Mesothelial cell of epicardium (in vitro differentiated cells): Measurements from ENCODE around the gene NENF. TPM values are rescaled to one million over a fixed set of nuclear protein-coding genes. Genes with fewer than 3 reads are reported as not detected.

ENCODE experiments used
- DNase-seq, 2 experiments: peaks; one replicate each; pipeline ENCODE4 v3.0.0; 2021; ENCODE audit warnings: low spot score in 2 of 2; ENCODE audit not compliant: unreplicated experiment in 2 of 2
- H3K27ac Mint-ChIP-seq: 2 replicates; pipeline ENCODE4 v1.8.0; 2021; ENCODE audit warnings: mixed read lengths
- H3K27me3 Mint-ChIP-seq: 2 replicates; pipeline ENCODE4 v1.8.0; 2021; ENCODE audit warnings: low read depth, mixed read lengths
- H3K36me3 Mint-ChIP-seq: 2 replicates; pipeline ENCODE4 v1.8.0; 2021; ENCODE audit warnings: mixed read lengths
- H3K4me1 Mint-ChIP-seq: 2 replicates; pipeline ENCODE4 v1.8.0; 2021; ENCODE audit warnings: mixed read lengths
- H3K4me3 Mint-ChIP-seq: 2 replicates; pipeline ENCODE4 v1.8.0; 2021; ENCODE audit warnings: mild to moderate bottlenecking, moderate library complexity, mixed read lengths
- H3K9me3 Mint-ChIP-seq: 2 replicates; pipeline ENCODE4 v1.8.0; 2021; ENCODE audit warnings: mixed read lengths
- total RNA-seq: library from RNA; stranded (reverse); gene quantifications from 3 replicates; pipeline ENCODE4 v1.2.1, GENCODE V29; 2021
- TF ChIP-seq, protein P1 (sequence below): fragments of 200-600 bp; sonication (generic); IDR thresholded peaks from one replicate; pipeline ENCODE4 v1.5.0; 2021; ENCODE audit warnings: antibody characterized with exemption; ENCODE audit not compliant: unreplicated experiment

The NENF gene
- total RNA-seq, 1 donor from 2014 or later = 39.3 TPM

- no peaks in the 10 kb centered on the region for H3K9me3 Mint-ChIP-seq
- no peak overlapping the region for H3K4me3 Mint-ChIP-seq
- TF ChIP-seq, protein P1, sequence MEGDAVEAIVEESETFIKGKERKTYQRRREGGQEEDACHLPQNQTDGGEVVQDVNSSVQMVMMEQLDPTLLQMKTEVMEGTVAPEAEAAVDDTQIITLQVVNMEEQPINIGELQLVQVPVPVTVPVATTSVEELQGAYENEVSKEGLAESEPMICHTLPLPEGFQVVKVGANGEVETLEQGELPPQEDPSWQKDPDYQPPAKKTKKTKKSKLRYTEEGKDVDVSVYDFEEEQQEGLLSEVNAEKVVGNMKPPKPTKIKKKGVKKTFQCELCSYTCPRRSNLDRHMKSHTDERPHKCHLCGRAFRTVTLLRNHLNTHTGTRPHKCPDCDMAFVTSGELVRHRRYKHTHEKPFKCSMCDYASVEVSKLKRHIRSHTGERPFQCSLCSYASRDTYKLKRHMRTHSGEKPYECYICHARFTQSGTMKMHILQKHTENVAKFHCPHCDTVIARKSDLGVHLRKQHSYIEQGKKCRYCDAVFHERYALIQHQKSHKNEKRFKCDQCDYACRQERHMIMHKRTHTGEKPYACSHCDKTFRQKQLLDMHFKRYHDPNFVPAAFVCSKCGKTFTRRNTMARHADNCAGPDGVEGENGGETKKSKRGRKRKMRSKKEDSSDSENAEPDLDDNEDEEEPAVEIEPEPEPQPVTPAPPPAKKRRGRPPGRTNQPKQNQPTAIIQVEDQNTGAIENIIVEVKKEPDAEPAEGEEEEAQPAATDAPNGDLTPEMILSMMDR = no peak
- H3K36me3 Mint-ChIP-seq = no peaks in the 10 kb centered on the region
- peak overlapping the region; percentile 97 for H3K27ac Mint-ChIP-seq
- no peaks in the 10 kb centered on the region for H3K27me3 Mint-ChIP-seq
- DNase-seq = peak in 1 of 2 experiments; percentile 59
- peaks cover 49% of the 10 kb centered on the region for H3K4me1 Mint-ChIP-seq
Observed at GRCh38 chr1:212463565-212464285, 31.0 kb downstream of the NENF start.

GRCh38 chr1:212465311-212465710 lies 32.6 kb downstream of the NENF start:
- Mint-ChIP-seq H3K4me3 (no peak overlapping the region), H3K27ac (peak overlapping the region; percentile 97), H3K27me3 (no peaks in the 10 kb centered on the region), H3K36me3 (no peaks in the 10 kb centered on the region), H3K4me1 (peaks cover 56% of the 10 kb centered on the region), H3K9me3 (no peaks in the 10 kb centered on the region)
- DNase-seq = no peak
- TF ChIP-seq, protein P1 = no peak

DNA sequence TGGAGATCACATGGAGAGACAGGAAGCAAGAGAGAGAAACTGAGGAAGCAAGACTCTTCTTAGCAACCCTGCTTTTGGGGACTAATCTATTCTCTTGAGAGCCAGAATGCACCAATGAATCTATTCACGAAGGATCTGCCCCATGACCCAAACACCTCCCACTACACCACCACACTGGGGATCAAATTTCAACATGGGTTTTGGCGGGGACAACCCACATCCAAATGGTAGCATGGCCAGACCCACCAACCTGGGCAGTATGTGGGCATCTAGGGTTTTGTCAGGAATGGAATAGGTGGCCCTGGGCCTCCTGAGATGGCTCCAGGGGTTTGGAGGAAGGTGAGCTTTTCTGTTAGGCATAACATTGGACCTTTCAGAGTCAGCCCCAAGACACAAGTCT lies 33.7 kb downstream of the NENF start:
- peak overlapping the region; percentile 95 for H3K27ac Mint-ChIP-seq
- TF ChIP-seq, protein P1 = no peak
- no peaks in the 10 kb centered on the region for H3K27me3 Mint-ChIP-seq
- H3K4me3 Mint-ChIP-seq = peak overlapping the region; percentile 14
- no peaks in the 10 kb centered on the region for H3K36me3 Mint-ChIP-seq
- no peaks in the 10 kb centered on the region for H3K9me3 Mint-ChIP-seq
- DNase-seq = no peak
- H3K4me1 Mint-ChIP-seq = peaks cover 58% of the 10 kb centered on the region

DNA sequence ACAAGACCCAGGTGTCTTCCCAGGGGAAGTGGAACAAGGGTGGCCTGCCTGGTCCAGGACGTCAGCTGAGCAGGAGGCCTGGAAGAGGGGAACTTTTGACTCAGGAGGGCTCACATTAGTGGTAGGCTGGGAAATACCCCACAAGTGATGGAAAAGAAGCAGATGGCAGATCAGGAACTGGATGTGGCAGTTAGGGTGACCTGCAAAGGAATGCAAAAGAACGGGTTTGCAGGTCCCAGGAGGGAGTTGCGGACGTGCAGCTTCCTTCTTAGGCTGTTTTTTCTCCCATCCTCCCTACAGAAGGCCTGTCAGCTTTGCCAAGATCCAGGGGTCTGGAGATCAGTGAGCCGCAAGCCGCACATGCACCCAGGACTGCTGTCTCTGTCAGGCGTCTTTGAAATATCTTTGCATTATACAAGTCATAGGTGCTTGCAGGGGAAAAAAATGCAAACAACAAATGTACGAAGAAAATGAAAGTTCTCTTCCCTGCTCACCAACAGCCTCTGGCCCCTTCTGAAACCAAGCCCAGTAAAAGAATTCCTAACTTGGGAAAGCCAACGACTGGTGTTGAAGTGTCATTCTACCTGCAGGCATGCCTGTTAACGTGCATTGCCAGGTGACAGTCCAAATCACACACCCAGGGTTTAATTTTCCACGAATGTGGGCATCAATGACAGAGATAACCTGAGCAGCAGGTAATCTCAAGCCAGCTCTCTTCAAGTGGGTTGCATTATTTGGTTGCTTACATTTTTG lies 34.4 kb downstream of the NENF start:
- Mint-ChIP-seq H3K9me3 (no peaks in the 10 kb centered on the region), H3K27me3 (no peaks in the 10 kb centered on the region), H3K27ac (peak overlapping the region; percentile 95), H3K4me3 (peak overlapping the region; percentile 14), H3K36me3 (no peaks in the 10 kb centered on the region), H3K4me1 (peaks cover 58% of the 10 kb centered on the region)
- DNase-seq = no peak
- TF ChIP-seq, protein P1 = no peak

GRCh38 chr1:212467843-212468482 lies 35.2 kb downstream of the NENF start:
- Mint-ChIP-seq H3K4me1 (peaks cover 57% of the 10 kb centered on the region), H3K9me3 (no peaks in the 10 kb centered on the region), H3K36me3 (no peaks in the 10 kb centered on the region), H3K4me3 (no peak overlapping the region), H3K27ac (peak overlapping the region; percentile 95), H3K27me3 (no peaks in the 10 kb centered on the region)
- no peak for DNase-seq
- TF ChIP-seq, protein P1 = no peak
